Peyer's patch (tissue), 4 donors: Measurements from ENCODE around the gene TUBGCP2.

Source experiments
- CTCF ChIP-seq, 6 experiments: fragments of 450-650 bp in 4 of 6; fragments of 200-600 bp in 2 of 6; sonication (generic) in 1 of 6; IDR thresholded peaks; one replicate each; pipeline ENCODE4 v1.5.1; 2017 to 2019; ENCODE audit warnings: antibody characterized with exemption in 6 of 6, mild to moderate bottlenecking in 3 of 6, moderate library complexity in 1 of 6
- POLR2A ChIP-seq, 2 donors: fragments of 450-650 bp; IDR thresholded peaks; one replicate each; pipeline ENCODE4 v1.5.1; 2017; ENCODE audit warnings: antibody characterized with exemption in 2 of 2, mild to moderate bottlenecking in 2 of 2, moderate library complexity in 2 of 2

- TF ChIP-seq CTCF (IDR thresholded peaks at IDR 0.05) (no peak), POLR2A (IDR thresholded peaks at IDR 0.05) (no peak)
These were observed 40.5 kb upstream of the TUBGCP2 start for GRCh38 chr10:133349160-133349568.
